Adipose tissue (tissue), 3 donors: Measurements from ENCODE around the gene EIF4G3. TPM values are rescaled to one million over a fixed set of nuclear protein-coding genes. Genes with fewer than 3 reads are reported as not detected.
"Not testable (repeated sequence)": the region's sequence is repeated elsewhere in the genome, so short reads cannot be mapped to it uniquely, and the experiment has no call there.

Experiments
- H3K27ac ChIP-seq: one replicate; pipeline ENCODE4 v1.5.1; 2013; ENCODE audit warnings: low read depth, low read length
- WGBS, 3 donors: extraction: QIAGEN DNeasy Blood & Tissue Kit; methylation state at CpG; one replicate each; pipeline ENCODE4 v1.1.7; 2013; 5-methylcytosine and 5-hydroxymethylcytosine counted together
- polyA plus RNA-seq, 3 donors: library from polyadenylated mRNA; stranded (reverse); fragments of 200-250 nt; gene quantifications; one replicate each; pipeline ENCODE4 v1.2.3, GENCODE V29; 2013
- donor health status: healthy with polysubstance abuse.
- donor health status: Bipolar disorder and iron deficiency.
- donor health status: healthy.

Gene EIF4G3
- polyA plus RNA-seq, 3 donors: 5.4 to 24.1 (median 19.0) TPM

DNA sequence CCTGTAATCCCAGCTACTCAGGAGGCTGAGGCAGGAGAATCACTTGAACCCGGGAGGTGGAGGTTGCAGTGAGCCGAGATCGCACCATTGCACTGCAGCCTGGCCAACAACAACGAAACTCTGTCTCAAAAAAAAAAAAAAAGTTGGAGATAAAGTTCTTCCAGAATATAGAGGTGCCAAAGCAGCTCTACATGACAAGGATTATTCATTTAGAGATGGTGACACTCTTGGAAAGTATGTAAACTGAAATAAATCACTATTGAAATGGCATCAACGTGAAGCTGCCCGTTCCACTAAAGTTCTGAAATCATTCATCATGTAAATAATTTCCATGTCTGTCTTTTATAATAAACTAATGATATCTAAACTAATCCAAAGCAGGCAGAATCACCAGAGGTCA, 14.9 kb downstream of the EIF4G3 start:
- WGBS, 3 donors: 84 to 90% (median 86%) methylated on average over 6 of the region's 6 CpGs
- H3K27ac ChIP-seq: no peak overlapping the region

DNA sequence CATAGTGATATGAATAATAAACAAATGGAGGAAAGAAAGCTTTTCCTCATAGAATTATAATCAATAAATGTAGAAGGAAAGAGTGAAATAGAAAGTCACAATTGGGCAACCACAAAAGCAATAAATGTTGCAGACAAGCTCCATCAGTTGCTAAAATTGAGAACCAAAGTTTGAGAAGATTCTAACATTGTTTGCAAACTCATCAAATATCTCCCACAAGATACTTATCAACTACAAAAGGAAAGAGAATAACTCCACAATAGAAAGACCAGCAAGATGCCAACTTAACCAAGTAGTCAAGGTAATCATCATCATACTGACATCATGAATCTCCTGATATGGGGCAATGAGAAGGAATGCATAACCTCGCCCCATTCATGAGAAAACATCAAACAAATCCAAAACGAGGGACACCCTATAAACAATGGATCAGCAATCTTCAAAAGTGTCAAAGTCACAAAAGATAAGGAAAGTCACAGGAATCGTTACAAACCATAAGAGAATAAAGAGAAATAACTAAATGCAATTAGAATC, 16.4 kb downstream of the EIF4G3 start:
- no peak overlapping the region for H3K27ac ChIP-seq
- WGBS, 3 donors: 70 to 90% (median 86%) methylated on average over 3 of the region's 3 CpGs

DNA sequence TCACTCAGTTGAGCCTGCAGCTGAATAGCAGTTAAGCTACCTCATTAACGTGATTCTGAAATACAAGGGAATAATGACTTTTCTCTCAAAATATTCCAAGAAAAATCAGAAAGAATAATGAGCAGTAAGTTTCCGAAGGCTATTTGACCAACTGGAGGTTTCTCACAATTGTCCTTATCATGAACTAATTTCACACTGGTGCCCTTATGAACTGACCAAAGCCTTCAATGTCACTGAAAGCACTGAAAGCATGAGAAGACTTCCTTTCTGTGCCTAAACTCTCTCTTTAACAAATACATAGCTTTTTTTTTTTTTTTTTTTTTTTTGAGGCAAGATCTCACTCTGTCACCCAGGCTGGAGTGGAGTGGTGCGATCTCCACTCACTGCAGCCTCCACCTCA, 18.8 kb downstream of the EIF4G3 start:
- WGBS, 3 donors: 40 to 66% (median 63%) methylated on average over 3 of the region's 3 CpGs
- H3K27ac ChIP-seq: no peak overlapping the region

DNA sequence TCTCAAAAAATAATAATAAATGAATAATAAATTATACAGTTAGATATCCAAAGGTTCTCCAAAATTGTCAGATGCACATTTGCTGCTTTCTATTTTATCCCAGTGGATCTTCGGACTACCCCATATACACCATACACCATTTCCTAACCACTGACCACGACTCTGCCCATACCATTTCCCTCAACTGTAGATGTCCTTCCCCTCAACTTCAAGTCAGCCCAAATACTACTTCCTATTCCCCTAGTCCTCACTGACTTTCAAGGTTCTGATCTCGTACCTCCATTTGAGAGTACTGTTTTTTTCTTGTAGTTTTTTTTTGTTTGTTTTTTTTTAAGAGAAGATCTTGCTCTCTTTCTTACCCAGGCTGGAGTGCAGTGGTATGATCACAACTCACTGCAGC, 19.6 kb downstream of the EIF4G3 start:
- H3K27ac ChIP-seq: no peak overlapping the region
- WGBS, 3 donors: 46 to 93% (median 70%) methylated on average over 3 of the region's 3 CpGs

DNA sequence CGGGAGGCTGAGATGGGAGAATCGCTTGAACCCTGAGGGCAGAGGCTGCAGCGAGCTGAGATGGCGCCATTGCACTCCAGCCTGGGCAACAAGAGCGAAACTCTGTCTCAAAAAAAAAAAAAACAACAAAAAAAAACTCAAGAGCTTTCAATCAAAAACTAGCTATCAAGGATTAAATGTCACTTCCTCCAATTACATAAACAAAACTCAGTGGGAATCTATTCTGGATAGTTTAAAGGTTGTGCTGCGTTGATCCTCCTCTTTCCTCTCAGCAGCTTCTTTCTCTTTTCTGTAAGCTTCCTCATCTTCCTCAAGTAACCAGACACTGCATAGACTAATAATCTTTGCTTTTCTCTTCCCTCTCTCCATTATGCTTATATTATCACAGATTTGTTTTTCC, 20.7 kb downstream of the EIF4G3 start:
- no peak overlapping the region for H3K27ac ChIP-seq
- WGBS, 3 donors: 87 to 94% (median 92%) methylated on average over 6 of the region's 6 CpGs

DNA sequence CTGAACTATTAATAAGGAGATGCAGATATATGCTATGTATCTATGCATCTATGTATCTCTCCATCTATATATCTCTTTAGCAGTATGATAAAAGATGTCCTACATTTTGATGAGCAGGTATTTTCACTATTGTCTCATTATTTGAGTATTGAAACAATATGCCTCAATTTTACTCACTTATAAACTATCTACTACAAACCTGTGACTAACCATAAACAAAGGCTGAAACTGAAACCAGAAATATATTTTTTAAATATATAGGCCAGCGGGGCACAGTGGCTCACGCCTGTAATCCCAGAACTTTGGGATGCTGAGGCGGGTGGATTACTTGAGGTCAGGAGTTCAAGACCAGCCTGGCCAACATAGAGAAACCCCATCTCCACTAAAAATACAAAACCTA, 22.0 kb downstream of the EIF4G3 start:
- no peak overlapping the region for H3K27ac ChIP-seq
- WGBS, 3 donors: 86 to 94% (median 87%) methylated on average over 3 of the region's 3 CpGs

DNA sequence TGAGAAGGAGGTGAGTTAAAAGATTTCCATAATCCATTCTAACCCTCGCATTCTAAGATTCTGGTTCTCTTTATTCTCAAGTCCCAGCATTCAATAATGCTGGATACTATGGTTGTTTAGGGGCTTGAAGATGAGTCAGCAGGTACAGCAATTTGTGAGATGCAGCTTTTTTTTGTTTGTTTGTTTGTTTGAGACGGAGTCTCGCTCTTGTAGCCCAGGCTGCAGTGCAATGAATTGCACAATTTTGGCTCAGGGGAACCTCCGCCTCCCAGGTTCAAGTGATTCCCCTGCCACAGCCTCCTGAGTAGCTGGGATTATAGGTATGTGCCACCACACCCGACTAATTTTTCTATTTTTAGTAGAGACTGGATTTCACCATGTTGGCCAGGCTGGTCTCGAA, 23.3 kb downstream of the EIF4G3 start:
- 73 to 92% (median 77%) methylated on average over 6 of the region's 6 CpGs for WGBS, 3 donors
- no peak overlapping the region for H3K27ac ChIP-seq

DNA sequence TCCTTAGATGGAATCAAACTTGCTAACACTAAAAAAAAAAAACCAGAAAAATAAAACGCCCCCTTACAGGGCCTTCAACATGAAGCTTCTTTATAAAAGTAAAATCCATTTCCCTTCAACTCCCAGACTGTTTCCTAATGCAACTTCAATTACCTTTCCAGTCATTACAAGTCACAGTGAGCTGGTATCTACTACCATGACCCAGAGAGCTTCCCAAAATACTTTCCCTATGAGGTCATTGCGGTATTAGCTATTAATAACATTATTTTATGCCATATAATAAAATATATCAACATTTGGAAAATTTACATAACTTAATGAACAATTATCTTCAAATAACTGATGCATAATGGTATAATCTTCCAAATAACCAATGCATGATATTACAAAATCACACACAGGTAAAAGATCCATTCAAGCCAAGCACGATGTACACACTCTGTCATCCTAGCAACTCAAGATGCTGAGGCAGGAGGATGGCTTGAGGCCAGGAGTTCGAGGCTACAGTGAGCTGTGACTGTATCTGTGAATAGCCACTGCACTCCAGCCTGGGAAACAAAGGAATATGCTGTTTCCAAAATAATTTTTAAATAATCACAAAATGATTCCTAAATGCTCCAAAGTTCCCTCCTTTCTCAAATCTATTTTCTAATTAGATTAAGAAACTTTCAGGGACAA, 24.1 kb downstream of the EIF4G3 start:
- 69 to 74% (median 71%) methylated on average over 4 of the region's 4 CpGs for WGBS, 3 donors

DNA sequence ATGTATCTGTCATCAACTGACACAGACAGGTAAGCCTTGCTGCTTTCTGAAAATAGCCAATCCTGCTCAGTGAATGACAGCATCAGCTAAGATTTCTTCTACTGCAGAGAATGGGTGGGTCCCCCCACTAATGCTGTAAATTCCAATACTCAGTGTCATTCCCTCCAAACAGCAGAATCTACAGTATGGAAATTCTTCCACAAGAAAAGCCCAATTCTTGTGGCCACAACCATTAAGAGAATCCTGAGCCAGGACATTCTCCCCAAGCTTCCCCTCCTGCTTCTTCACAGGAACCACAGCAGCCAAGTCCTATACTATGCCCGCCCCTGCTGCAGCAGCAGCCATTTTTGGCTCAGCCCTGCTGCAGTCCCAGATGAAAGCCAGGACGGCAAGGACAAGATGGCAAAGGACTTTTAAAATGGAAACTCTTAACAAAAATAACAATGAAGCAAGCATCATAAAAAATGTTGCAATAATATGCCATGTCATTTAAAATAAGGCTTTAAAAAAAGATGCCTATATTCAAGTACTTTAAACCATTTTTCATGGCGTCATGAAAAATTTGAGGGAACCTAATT, 26.8 kb downstream of the EIF4G3 start:
- no peak overlapping the region for H3K27ac ChIP-seq
- WGBS, 3 donors: 51 to 76% (median 54%) methylated on average over 3 of the region's 3 CpGs

More for the DNA sequence above, 24.1 kb downstream of the EIF4G3 start:
- H3K27ac ChIP-seq: no peak overlapping the region

DNA sequence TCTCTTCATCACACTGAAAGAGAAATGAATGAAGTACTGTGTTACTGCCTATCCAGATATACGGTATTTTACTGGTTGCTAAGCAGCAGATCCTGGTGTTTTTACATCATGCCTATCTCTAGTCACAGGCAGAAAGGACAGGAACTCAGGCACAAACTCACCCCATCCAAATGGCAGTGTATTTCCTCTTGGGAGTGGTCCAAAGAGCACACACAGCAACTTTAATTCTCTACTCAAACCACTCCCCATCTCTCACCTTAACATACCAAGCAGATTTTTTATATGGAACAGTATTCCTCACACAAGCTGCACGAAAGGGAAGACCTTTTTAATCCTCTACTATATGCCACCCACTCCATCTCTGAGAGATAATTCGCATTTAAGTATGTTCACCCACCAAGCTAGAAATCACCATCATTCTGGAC, 27.3 kb downstream of the EIF4G3 start:
- no peak overlapping the region for H3K27ac ChIP-seq
- 35 to 54% (median 42%) methylated on average over 3 of the region's 3 CpGs for WGBS, 3 donors

DNA sequence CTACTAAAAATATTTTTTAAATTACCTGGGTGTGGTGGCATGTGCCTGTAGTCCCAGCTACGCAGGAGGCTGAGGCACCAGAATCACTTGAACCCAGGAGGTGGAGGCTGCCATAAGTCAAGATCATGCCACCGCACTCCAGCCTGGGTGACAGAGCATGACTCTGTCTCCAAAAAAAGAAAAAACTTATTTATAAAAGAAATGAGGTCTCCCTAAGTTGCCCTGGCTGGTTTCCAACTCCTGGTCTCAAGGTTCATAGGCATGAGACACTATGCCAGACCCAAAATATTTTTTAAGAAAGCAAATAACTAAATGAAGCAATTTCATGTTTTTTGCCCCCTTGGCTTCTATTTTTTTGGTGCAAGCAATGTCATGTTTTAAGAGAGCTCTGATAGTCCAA, 32.9 kb downstream of the EIF4G3 start:
- 91 to 94% (median 93%) methylated on average over 2 of the region's 2 CpGs for WGBS, 3 donors
- H3K27ac ChIP-seq: no peak overlapping the region

DNA sequence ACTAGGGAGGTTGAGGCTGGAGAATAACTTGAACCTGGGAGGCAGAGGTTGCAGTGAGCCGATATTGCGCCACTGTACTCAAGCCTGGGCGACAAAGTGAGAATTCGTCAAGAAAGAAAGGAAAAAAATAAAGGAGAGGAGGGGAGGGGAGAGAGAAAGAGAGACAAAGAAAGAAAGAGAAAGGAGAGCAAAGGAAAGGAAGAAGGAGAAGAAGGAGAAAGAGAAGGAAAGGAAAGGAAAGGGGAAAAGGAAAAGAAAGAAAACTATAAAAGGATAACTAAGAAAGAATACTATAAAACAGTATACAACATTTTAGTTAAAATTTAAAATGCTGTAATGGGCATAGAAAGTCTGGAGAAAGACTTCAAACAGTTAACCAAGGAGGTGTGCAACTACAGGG, 33.6 kb downstream of the EIF4G3 start:
- no peak overlapping the region for H3K27ac ChIP-seq

DNA sequence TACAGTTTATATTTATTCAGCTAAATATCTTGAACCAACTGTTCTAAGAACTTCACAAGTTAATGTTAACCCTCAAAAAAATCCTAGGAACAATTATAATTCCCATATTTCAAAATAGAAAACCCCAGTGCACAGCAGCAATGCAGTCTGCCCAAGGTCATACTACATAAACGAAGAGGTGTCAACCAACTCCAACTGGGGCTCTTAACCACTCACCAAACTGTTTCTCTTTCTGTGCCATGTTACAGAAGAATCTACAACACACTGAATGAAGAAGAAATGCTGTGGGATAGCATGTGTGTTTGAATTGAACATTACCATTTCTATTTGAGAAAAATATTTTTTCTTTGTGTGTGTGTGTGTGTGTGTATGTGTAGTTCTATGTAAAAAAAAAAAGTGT, 35.7 kb downstream of the EIF4G3 start:
- no peak overlapping the region for H3K27ac ChIP-seq
- WGBS, 3 donors: 29 to 78% (median 60%) methylated on average over 1 of the region's 1 CpG

More for the DNA sequence above, 33.6 kb downstream of the EIF4G3 start:
- 94 to 97% (median 96%) methylated on average over 4 of the region's 4 CpGs for WGBS, 3 donors

DNA sequence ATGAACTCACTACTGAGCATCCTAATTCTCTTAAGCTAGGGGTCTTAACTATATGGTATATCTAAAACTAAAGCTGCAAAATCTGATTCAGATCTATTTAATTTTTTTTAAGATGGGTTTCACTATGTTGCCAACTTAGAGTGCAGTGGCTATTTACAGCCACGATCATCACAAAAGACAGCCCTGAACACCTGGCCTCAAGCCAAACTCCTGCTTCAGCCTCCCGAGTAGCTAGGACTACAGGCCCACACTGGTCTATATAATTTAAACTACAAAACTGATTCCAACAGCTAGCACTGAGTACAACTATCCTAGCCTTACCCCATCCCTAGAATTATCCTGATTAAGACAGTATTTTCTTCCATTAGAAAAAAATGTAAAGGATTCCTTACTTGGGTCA, 37.1 kb downstream of the EIF4G3 start:
- H3K27ac ChIP-seq: no peak overlapping the region
- WGBS, 3 donors: 24 to 33% (median 26%) methylated on average over 2 of the region's 2 CpGs

DNA sequence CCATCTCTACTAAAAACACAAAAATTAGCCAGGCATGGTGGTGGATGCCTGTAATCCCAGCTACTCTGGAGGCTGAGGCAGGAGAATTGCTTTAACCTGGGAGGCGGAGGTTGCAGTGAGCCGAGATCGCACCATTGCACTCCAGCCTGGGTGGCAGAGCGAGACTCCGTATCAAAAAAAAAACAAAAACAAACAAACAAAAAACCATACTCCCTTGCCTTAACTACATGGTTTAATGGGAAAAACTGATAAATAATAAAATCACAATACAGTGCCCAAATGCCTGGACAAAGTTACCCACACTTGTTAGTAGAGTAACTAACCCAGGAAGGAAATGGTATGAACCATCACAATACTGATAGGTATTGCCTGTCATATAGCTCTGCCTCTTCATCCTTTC, 40.4 kb downstream of the EIF4G3 start:
- WGBS, 3 donors: 97 to 100% (median 99%) methylated on average over 5 of the region's 5 CpGs
- H3K27ac ChIP-seq: not testable (repeated sequence)

DNA sequence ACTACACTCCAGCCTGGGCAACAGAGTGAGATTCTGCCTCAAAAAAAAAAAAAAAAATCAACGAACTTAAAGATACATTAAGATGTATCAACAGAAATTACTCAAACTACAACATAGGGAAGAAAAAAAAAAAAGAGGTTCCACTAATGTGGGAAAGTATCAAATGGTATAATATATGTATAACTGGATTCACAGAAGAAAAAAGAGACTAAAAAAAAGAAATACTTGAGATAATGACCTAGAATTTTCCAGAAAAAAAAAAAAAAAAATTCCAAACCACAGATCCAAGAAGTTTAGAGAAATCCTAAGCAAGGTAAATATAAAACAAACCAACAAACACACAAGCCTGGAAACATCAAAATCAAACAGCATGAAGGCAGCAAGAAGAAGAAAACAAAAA, 45.5 kb downstream of the EIF4G3 start:
- 88 to 100% (median 92%) methylated on average over 1 of the region's 1 CpG for WGBS, 3 donors
- no peak overlapping the region for H3K27ac ChIP-seq

DNA sequence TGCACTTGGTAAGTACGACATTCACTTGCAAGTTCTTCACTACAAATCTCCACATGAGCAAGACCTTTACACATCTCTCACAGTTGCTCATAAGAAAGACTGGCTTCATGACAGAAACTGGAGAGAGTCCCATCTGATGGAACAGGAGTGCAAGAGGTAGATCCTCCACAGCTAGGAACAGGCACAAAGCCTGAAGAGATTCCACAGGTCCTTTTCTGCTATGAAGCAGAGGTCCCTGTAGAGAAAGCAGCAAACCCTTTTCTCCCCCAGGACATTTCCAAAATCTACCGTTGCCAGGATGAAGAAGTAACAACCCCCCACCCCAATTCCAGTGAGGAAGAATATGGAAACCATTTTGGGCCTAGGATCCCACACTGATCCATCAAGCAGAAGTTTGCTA, 47.3 kb downstream of the EIF4G3 start:
- 33 to 42% (median 38%) methylated on average over 2 of the region's 2 CpGs for WGBS, 3 donors

DNA sequence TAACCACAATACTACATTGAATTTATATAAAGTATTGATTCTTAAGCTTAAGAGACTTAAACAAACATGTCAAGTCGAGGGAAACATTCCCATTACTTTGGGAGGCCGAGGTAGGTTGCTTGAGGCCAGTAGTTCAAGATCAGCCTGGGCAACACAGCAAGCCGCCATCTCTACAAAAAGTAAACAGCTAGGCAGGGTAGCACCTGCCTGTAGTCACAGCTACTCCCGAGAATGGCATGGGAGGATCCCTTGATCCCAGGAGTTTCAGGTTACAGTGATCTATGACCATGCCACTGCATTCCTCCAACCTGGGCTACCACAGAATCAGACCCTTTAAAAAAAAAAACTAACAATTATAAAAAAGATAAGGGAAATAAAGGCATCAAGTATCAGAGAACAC, 50.4 kb downstream of the EIF4G3 start:
- 42 to 94% (median 92%) methylated on average over 4 of the region's 4 CpGs for WGBS, 3 donors
- no peak overlapping the region for H3K27ac ChIP-seq

More for the DNA sequence above, 47.3 kb downstream of the EIF4G3 start:
- H3K27ac ChIP-seq: no peak overlapping the region

DNA sequence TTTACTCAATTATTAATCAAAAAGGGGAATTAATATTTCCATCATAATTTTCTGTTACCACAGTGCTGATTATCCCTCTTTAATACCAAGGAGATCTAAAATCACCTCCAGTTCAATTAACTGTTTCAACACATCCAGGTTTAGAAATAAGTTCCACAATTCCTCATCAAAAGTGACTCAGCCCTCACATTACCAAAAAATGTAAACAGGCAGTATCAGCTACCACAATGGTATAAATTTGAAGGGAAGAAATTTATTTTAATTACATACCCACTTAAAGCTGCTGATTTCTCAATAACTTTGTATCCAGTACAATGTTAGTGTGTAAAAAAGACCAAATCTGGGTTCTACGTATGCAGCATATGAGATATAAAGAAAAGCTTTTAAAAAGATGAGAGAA, 51.9 kb downstream of the EIF4G3 start:
- H3K27ac ChIP-seq: no peak overlapping the region
- 79 to 98% (median 84%) methylated on average over 1 of the region's 1 CpG for WGBS, 3 donors
